IMR-90 (cell line): ENCODE data around the gene SEC16A. TPM values are rescaled to one million over a fixed set of nuclear protein-coding genes. Genes with fewer than 3 reads are reported as not detected.

ENCODE experiments used
- ATAC-seq: fragments of 200-7000 bp; cut with Tn5 transposase; 2 replicates; pipeline ENCODE4 v1.9.1; 2020; ENCODE audit warnings: low read depth, mild to moderate bottlenecking, moderate library complexity
- BruUV-seq: library from RNA; stranded (reverse); fragments of 400-500 nt; replicated peaks from 2 replicates; lab custom pipeline; 2021; lab: Mats Ljungman, UMichigan
- CTCF ChIA-PET: fragments of 300-600 bp; formaldehyde crosslinking; extraction: SDS; loops from one replicate; lab custom pipeline; 2021; ENCODE audit warnings: antibody characterized with exemption; lab: Yijun Ruan, JAX
- POLR2A ChIA-PET: fragments of 300-600 bp; sonication (Branson Sonifier 250); formaldehyde crosslinking; loops from one replicate; lab custom pipeline; 2022; ENCODE audit warnings: antibody characterized with exemption; ENCODE audit not compliant: unreplicated experiment; lab: Charles Lee
- DNase-seq: peaks from one replicate; pipeline ENCODE4 v3.0.0; 2013
- H2AFZ ChIP-seq: replicated peaks from 2 replicates; pipeline ENCODE3; 2013; ENCODE audit warnings: low read length, mild to moderate bottlenecking; ENCODE audit not compliant: poor library complexity
- H2AK5ac ChIP-seq: 2 replicates; pipeline ENCODE4 v1.6.1; 2013; ENCODE audit warnings: low read depth, low read length, inconsistent platforms
- H2AK9ac ChIP-seq: replicated peaks from 2 replicates; pipeline ENCODE3; 2013; ENCODE audit warnings: mild to moderate bottlenecking, low read depth, low read length, moderate library complexity; ENCODE audit not compliant: poor library complexity
- H2BK120ac ChIP-seq: 2 replicates; pipeline ENCODE4 v1.6.1; 2013; ENCODE audit warnings: low read depth, low read length, inconsistent platforms
- H2BK15ac ChIP-seq: 3 replicates; pipeline ENCODE4 v1.6.1; 2013; ENCODE audit warnings: low read depth, low read length, inconsistent platforms
- H2BK20ac ChIP-seq: 2 replicates; pipeline ENCODE4 v1.6.1; 2013; ENCODE audit warnings: low read depth, mild to moderate bottlenecking, inconsistent platforms, low read length, moderate library complexity
- H2BK5ac ChIP-seq: 2 replicates; pipeline ENCODE4 v1.6.1; 2013; ENCODE audit warnings: mild to moderate bottlenecking, low read depth, low read length, inconsistent platforms; ENCODE audit not compliant: poor library complexity, severe bottlenecking
- H3K14ac ChIP-seq: replicated peaks from 2 replicates; pipeline ENCODE4 v1.6.1; 2013; ENCODE audit warnings: low read depth, low read length, inconsistent platforms
- H3K18ac ChIP-seq: 2 replicates; pipeline ENCODE4 v1.6.1; 2013; ENCODE audit warnings: low read depth, low read length, control low read depth
- H3K23ac ChIP-seq: 2 replicates; pipeline ENCODE4 v1.6.1; 2013; ENCODE audit warnings: low read depth, low read length, inconsistent platforms
- H3K27ac ChIP-seq: 2 replicates; pipeline ENCODE4 v1.5.1; 2013; ENCODE audit warnings: mild to moderate bottlenecking, control low read depth, low read length; ENCODE audit not compliant: insufficient read depth
- H3K27me3 ChIP-seq: 2 replicates; pipeline ENCODE4 v1.6.1; 2013; ENCODE audit warnings: low read length; ENCODE audit not compliant: control insufficient read depth, insufficient read depth
- H3K36me3 ChIP-seq: 2 replicates; pipeline ENCODE4 v1.6.1; 2013; ENCODE audit warnings: low read length, mixed read lengths; ENCODE audit not compliant: control insufficient read depth, insufficient read depth
- H3K4ac ChIP-seq: 2 replicates; pipeline ENCODE4 v1.6.1; 2013; ENCODE audit warnings: low read depth, low read length, inconsistent platforms
- H3K4me1 ChIP-seq: 2 replicates; pipeline ENCODE4 v1.6.1; 2013; ENCODE audit warnings: low read length, mixed read lengths; ENCODE audit not compliant: control insufficient read depth, insufficient read depth
- H3K4me2 ChIP-seq: 2 replicates; pipeline ENCODE4 v1.6.1; 2013; ENCODE audit warnings: low read depth, mild to moderate bottlenecking, control low read depth, low read length, moderate library complexity
- H3K4me3 ChIP-seq: 2 replicates; pipeline ENCODE4 v1.5.1; 2013; ENCODE audit warnings: low read depth, mild to moderate bottlenecking, control low read depth, low read length, moderate library complexity; ENCODE audit not compliant: insufficient read depth
- H3K56ac ChIP-seq: 2 replicates; pipeline ENCODE4 v1.6.1; 2013; ENCODE audit warnings: low read length, inconsistent platforms; ENCODE audit not compliant: insufficient read depth; ENCODE audit errors: extremely low read depth
- H3K79me1 ChIP-seq, 2 experiments: 2 replicates each; pipeline ENCODE4 v1.6.1; 2013; ENCODE audit warnings: low read length in 2 of 2, inconsistent platforms in 1 of 2, low read depth in 1 of 2
- H3K9ac ChIP-seq: 2 replicates; pipeline ENCODE4 v1.6.1; 2013; ENCODE audit warnings: low read depth, low read length, control low read depth
- H3K9me1 ChIP-seq: 2 replicates; pipeline ENCODE4 v1.6.1; 2013; ENCODE audit warnings: low read length, inconsistent platforms; ENCODE audit not compliant: insufficient read depth
- H3K9me3 ChIP-seq: 2 replicates; pipeline ENCODE4 v1.6.1; 2013; ENCODE audit warnings: low read length; ENCODE audit not compliant: control insufficient read depth, insufficient read depth
- H4K20me1 ChIP-seq: 2 replicates; pipeline ENCODE4 v1.6.1; 2013; ENCODE audit warnings: low read length, inconsistent platforms; ENCODE audit not compliant: insufficient read depth
- H4K5ac ChIP-seq: 2 replicates; pipeline ENCODE4 v1.6.1; 2013; ENCODE audit warnings: mild to moderate bottlenecking, low read depth, low read length, control low read depth
- H4K8ac ChIP-seq, 2 experiments: 2 replicates each; pipeline ENCODE4 v1.6.1; 2013; ENCODE audit warnings: low read depth in 2 of 2, low read length in 2 of 2, control low read depth in 1 of 2, inconsistent platforms in 1 of 2
- H4K91ac ChIP-seq: 2 replicates; pipeline ENCODE4 v1.6.1; 2013; ENCODE audit warnings: low read depth, low read length, inconsistent platforms; ENCODE audit not compliant: insufficient read depth
- BHLHE40 ChIP-seq: fragments of 150-350 bp; IDR thresholded peaks from 2 replicates; pipeline ENCODE4 v1.6.1; 2016; ENCODE audit warnings: mild to moderate bottlenecking, low read depth, low read length
- CEBPB ChIP-seq: IDR thresholded peaks from 2 replicates; pipeline ENCODE4 v1.6.1; 2012; ENCODE audit warnings: low read depth, low read length, improper control_type of control experiment
- CHD1 ChIP-seq: IDR thresholded peaks from 2 replicates; pipeline ENCODE4 v1.6.1; 2012; ENCODE audit warnings: low read depth, low read length, improper control_type of control experiment
- CTCF ChIP-seq: conservative IDR thresholded peaks from 2 replicates; pipeline ENCODE4 v1.5.1; 2012; ENCODE audit warnings: mild to moderate bottlenecking, low read depth, low read length, improper control_type of control experiment
- ELK1 ChIP-seq: fragments of 150-350 bp; IDR thresholded peaks from 2 replicates; pipeline ENCODE4 v1.6.1; 2016; ENCODE audit warnings: low read depth, mild to moderate bottlenecking, low read length, moderate library complexity, borderline replicate concordance
- FOS ChIP-seq: fragments of 150-350 bp; IDR thresholded peaks from 2 replicates; pipeline ENCODE4 v1.6.1; 2016; ENCODE audit warnings: low read depth, low read length
- MAFK ChIP-seq: IDR thresholded peaks from 2 replicates; pipeline ENCODE4 v1.6.1; 2012; ENCODE audit warnings: low read depth, low read length, improper control_type of control experiment
- MAZ ChIP-seq: IDR thresholded peaks from 2 replicates; pipeline ENCODE4 v1.6.1; 2012; ENCODE audit warnings: low read depth, mild to moderate bottlenecking, low read length, improper control_type of control experiment, moderate library complexity, borderline replicate concordance
- MXI1 ChIP-seq: IDR thresholded peaks from 2 replicates; pipeline ENCODE4 v1.6.1; 2012; ENCODE audit warnings: low read depth, mild to moderate bottlenecking, low read length, moderate library complexity, borderline replicate concordance
- NFE2L2 ChIP-seq: fragments of 150-350 bp; IDR thresholded peaks from 2 replicates; pipeline ENCODE4 v1.6.1; 2016; ENCODE audit warnings: low read depth, mild to moderate bottlenecking, low read length
- POLR2A ChIP-seq: IDR thresholded peaks from 2 replicates; pipeline ENCODE4 v1.6.1; 2012; ENCODE audit warnings: mild to moderate bottlenecking, low read depth, low read length
- RCOR1 ChIP-seq: IDR thresholded peaks from 2 replicates; pipeline ENCODE4 v1.6.1; 2012; ENCODE audit warnings: mild to moderate bottlenecking, low read length, improper control_type of control experiment; ENCODE audit not compliant: insufficient replicate concordance
- RFX5 ChIP-seq: IDR thresholded peaks from 2 replicates; pipeline ENCODE4 v1.8.0; 2012; ENCODE audit warnings: low read depth, mild to moderate bottlenecking, low read length, moderate library complexity
- SMC3 ChIP-seq: fragments of 150-350 bp; IDR thresholded peaks from 2 replicates; pipeline ENCODE4 v1.6.1; 2016; ENCODE audit warnings: low read depth, mild to moderate bottlenecking, antibody characterized with exemption, low read length, moderate library complexity
- USF2 ChIP-seq: fragments of 150-350 bp; IDR thresholded peaks from 2 replicates; pipeline ENCODE4 v1.6.1; 2017; ENCODE audit warnings: mild to moderate bottlenecking, antibody characterized with exemption, low read length, low read depth
- WGBS, 2 experiments: methylation state at CpG; one replicate each; pipeline versions ENCODE4 v1.1.5 to v1.1.7; 2013; ENCODE audit warnings: missing lambda C conversion rate in 2 of 2; ENCODE audit not compliant: insufficient read length in 1 of 2; ENCODE audit errors: extremely low coverage in 2 of 2; 5-methylcytosine and 5-hydroxymethylcytosine counted together
- dilution Hi-C: fragments of 300-500 bp; cut with HindIII; formaldehyde crosslinking; loops from one replicate; pipeline ENCODE4 v1.14.3; 2018; ENCODE audit warnings: low sequenced_read_pairs; ENCODE audit not compliant: unreplicated experiment
- in situ Hi-C: fragments of 300-500 bp; cut with MboI; formaldehyde crosslinking; loops from 3 replicates; pipeline ENCODE4 v1.14.3; 2019; ENCODE audit warnings: low sequenced_read_pairs, inconsistent platforms, mixed read lengths
- intact Hi-C: fragments of 100-400 bp; cut with micrococcal nuclease; formaldehyde crosslinking; loops from 2 replicates; pipeline ENCODE4 v1.10.0; 2022
- polyA plus RNA-seq, 3 experiments: library from polyadenylated mRNA; depleted of rRNA; stranded (reverse); fragments of >200 nt; gene quantifications; 2 replicates each; pipeline ENCODE4 v1.2.3, GENCODE V29; 2012; ENCODE audit warnings: low replicate concordance in 1 of 3
- total RNA-seq: library from RNA; depleted of rRNA; stranded (reverse); fragments of >200 nt; gene quantifications from 2 replicates; pipeline ENCODE4 v1.2.3, GENCODE V29; 2012

SEC16A gene
- total and polyA plus RNA-seq, 2 of the 4 experiments (the other 2 are of a cell fraction) = 12.2 to 48.1 TPM

- Histone ChIP-seq H4K8ac (no peak overlapping the region), H4K20me1 (no peaks in the 10 kb centered on the region), H3K79me1 (no peaks in the 10 kb centered on the region), H3K9me1 (no peaks in the 10 kb centered on the region), H4K91ac (no peak overlapping the region), H3K9ac (no peak overlapping the region), H3K56ac (no peak overlapping the region), H3K4me2 (no peak overlapping the region), H2AK5ac (no peak overlapping the region), H3K9me3 (no peaks in the 10 kb centered on the region), H3K36me3 (peaks cover 74% of the 10 kb centered on the region), H2BK20ac (no peak overlapping the region), H3K4ac (no peak overlapping the region), H4K5ac (no peak overlapping the region), H3K4me3 (no peak overlapping the region), H3K27ac (no peak overlapping the region), H3K27me3 (no peaks in the 10 kb centered on the region), H3K18ac (no peak overlapping the region), H2AFZ (no peak overlapping the region), H2BK120ac (no peak overlapping the region), H2BK5ac (no peak overlapping the region), H2BK15ac (no peak overlapping the region), H3K14ac (no peak overlapping the region), H3K4me1 (no peaks in the 10 kb centered on the region), H3K23ac (no peak overlapping the region), H2AK9ac (no peak overlapping the region)
- ChIA-PET CTCF (no interaction called here), POLR2A (no interaction called here)
- BruUV-seq = no TSS peak
- 90% methylated on average over 35 of the region's 46 CpGs; no CpG with 5 or more reads in 1 of the 2 experiments for WGBS, 2 experiments
- dilution Hi-C loops = no loop called here
- DNase-seq (no peak), ATAC-seq (no peak)
- in situ Hi-C loops = no loop called here
- intact Hi-C loops = no loop called here
- TF ChIP-seq SMC3 (no peak), RCOR1 (no peak), NFE2L2 (no peak), BHLHE40 (no peak), CEBPB (no peak), FOS (no peak), CTCF (no peak), RFX5 (no peak), CHD1 (no peak), MAFK (no peak), MXI1 (no peak), POLR2A (no peak), MAZ (no peak), ELK1 (no peak), USF2 (no peak)
Observed at GRCh38 chr9:136511670-136512592, 29.1 kb upstream of the SEC16A start.
